Natural killer cell (primary cell): Measurements from ENCODE around the gene ARL3. TPM values are rescaled to one million over a fixed set of nuclear protein-coding genes. Genes with fewer than 3 reads are reported as not detected.

Experiments
- ATAC-seq, 3 donors: fragments of 150-1000 bp in 2 of 3; fragments of 200-7000 bp in 1 of 3; cut with Tn5 transposase; 1 replicate in 1 of 3; 2 replicates in 2 of 3; pipeline ENCODE4 v1.10.0; 2021; ENCODE audit warnings: mild to moderate bottlenecking in 2 of 3, moderate library complexity in 2 of 3
- DNase-seq, 2 donors: peaks; one replicate each; pipeline versions ENCODE4 v3.0.0 to v3.0.0-alpha.2; 2013 to 2021; ENCODE audit warnings: mixed read lengths in 1 of 2
- H3K27ac ChIP-seq: one replicate; pipeline ENCODE4 v1.5.1; 2013; ENCODE audit warnings: mild to moderate bottlenecking, low read length
- H3K27me3 ChIP-seq: one replicate; pipeline ENCODE4 v1.6.1; 2013; ENCODE audit warnings: low read length; ENCODE audit not compliant: control insufficient read depth, insufficient read depth
- H3K36me3 ChIP-seq: one replicate; pipeline ENCODE4 v1.6.1; 2013; ENCODE audit warnings: low read length; ENCODE audit not compliant: control insufficient read depth, insufficient read depth
- H3K4me1 ChIP-seq: one replicate; pipeline ENCODE4 v1.6.1; 2013; ENCODE audit warnings: low read length; ENCODE audit not compliant: control insufficient read depth, insufficient read depth
- H3K4me3 ChIP-seq: one replicate; pipeline ENCODE4 v1.5.1; 2013; ENCODE audit warnings: low read length
- H3K9me3 ChIP-seq: one replicate; pipeline ENCODE4 v1.6.1; 2013; ENCODE audit warnings: low read length; ENCODE audit not compliant: control insufficient read depth, insufficient read depth
- H3K27ac Mint-ChIP-seq, 2 donors: one replicate each; pipeline ENCODE4 v1.8.0; 2022; ENCODE audit warnings: mild to moderate bottlenecking in 2 of 2, mixed read lengths in 2 of 2, moderate library complexity in 1 of 2
- H3K27me3 Mint-ChIP-seq, 2 donors: one replicate each; pipeline ENCODE4 v1.8.0; 2022; ENCODE audit warnings: low read depth in 2 of 2, mixed read lengths in 2 of 2
- H3K36me3 Mint-ChIP-seq: one replicate; pipeline ENCODE4 v1.8.0; 2022; ENCODE audit warnings: mixed read lengths
- H3K4me1 Mint-ChIP-seq, 2 donors: one replicate each; pipeline ENCODE4 v1.8.0; 2022; ENCODE audit warnings: mixed read lengths in 2 of 2
- H3K4me3 Mint-ChIP-seq: one replicate; pipeline ENCODE4 v1.8.0; 2022; ENCODE audit warnings: mild to moderate bottlenecking, moderate library complexity, mixed read lengths
- H3K9me3 Mint-ChIP-seq, 2 donors: one replicate each; pipeline ENCODE4 v1.8.0; 2022; ENCODE audit warnings: mixed read lengths in 2 of 2
- WGBS: methylation state at CpG from one replicate; pipeline ENCODE4 v1.1.7; 2013; ENCODE audit warnings: missing lambda C conversion rate; ENCODE audit not compliant: insufficient coverage; 5-methylcytosine and 5-hydroxymethylcytosine counted together
- intact Hi-C: fragments of 100-400 bp; cut with micrococcal nuclease; formaldehyde crosslinking; loops from one replicate; pipeline ENCODE4 v1.14.2; 2022
- total RNA-seq, 4 donors: library from RNA; stranded (reverse); fragments of 120-200 nt in 1 of 4; gene quantifications; one replicate each; pipeline versions ENCODE4 v1.2.3 to v1.2.4, GENCODE V29; 2013 to 2022
- TF ChIP-seq, protein P1 (sequence below): fragments of 200-600 bp; IDR thresholded peaks from one replicate; pipeline ENCODE4 v1.8.0; 2022; ENCODE audit warnings: antibody characterized with exemption

ARL3 gene
- total RNA-seq, 3 donors from 2014 or later (not counting 1 experiment from before 2014, with no cell fraction given), result 1.4 to 1.7 (median 1.5) TPM

DNA sequence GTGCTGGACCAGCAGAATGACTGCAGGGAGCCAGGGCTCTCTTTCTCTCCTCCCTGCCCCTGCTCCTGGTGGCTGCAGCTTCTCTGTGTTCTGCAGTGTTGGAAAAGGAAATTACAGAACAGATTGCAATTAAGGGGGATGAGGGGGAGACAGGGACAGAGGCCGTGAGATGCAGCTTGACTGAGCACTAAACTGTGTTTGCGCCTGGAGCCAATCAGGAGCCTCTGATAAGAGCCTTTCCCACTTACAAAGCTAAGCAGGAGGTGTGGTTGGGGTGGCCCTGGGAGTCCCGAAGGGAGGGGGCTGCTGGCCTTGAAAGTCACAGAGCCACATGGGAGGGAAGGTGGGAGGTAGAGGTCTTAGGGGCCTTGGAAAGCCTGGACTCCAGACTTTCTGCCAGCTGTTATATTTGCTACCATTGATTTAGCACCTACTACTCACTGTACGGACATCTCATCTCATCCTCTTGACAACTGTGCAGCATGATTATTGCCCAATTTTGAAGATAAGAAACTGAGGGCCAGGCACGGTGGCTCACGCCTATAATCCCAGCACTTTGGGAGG, 43.2 kb downstream of the ARL3 start:
- intact Hi-C loops, result no loop called here
- DNase-seq (no peak), ATAC-seq (no peak)
- TF ChIP-seq, protein P1, sequence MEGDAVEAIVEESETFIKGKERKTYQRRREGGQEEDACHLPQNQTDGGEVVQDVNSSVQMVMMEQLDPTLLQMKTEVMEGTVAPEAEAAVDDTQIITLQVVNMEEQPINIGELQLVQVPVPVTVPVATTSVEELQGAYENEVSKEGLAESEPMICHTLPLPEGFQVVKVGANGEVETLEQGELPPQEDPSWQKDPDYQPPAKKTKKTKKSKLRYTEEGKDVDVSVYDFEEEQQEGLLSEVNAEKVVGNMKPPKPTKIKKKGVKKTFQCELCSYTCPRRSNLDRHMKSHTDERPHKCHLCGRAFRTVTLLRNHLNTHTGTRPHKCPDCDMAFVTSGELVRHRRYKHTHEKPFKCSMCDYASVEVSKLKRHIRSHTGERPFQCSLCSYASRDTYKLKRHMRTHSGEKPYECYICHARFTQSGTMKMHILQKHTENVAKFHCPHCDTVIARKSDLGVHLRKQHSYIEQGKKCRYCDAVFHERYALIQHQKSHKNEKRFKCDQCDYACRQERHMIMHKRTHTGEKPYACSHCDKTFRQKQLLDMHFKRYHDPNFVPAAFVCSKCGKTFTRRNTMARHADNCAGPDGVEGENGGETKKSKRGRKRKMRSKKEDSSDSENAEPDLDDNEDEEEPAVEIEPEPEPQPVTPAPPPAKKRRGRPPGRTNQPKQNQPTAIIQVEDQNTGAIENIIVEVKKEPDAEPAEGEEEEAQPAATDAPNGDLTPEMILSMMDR, result no peak
- H3K9me3 Mint-ChIP-seq, result no peaks in the 10 kb centered on the region
- no peaks in the 10 kb centered on the region for H3K27me3 Mint-ChIP-seq
- H3K27ac ChIP-seq, result no peak overlapping the region
- H3K36me3 ChIP-seq, result no peaks in the 10 kb centered on the region
- WGBS, result 94% methylated on average over 6 of the region's 6 CpGs
- H3K27me3 ChIP-seq, result no peaks in the 10 kb centered on the region
- H3K27ac Mint-ChIP-seq, result no peak overlapping the region
- no peaks in the 10 kb centered on the region for H3K36me3 Mint-ChIP-seq
- H3K9me3 ChIP-seq, result no peaks in the 10 kb centered on the region
- H3K4me3 ChIP-seq, result no peak overlapping the region
- H3K4me3 Mint-ChIP-seq, result no peak overlapping the region
- peaks cover 26 to 39% of the 10 kb centered on the region in 2 donors for H3K4me1 Mint-ChIP-seq
- H3K4me1 ChIP-seq, result peaks cover 37% of the 10 kb centered on the region

DNA sequence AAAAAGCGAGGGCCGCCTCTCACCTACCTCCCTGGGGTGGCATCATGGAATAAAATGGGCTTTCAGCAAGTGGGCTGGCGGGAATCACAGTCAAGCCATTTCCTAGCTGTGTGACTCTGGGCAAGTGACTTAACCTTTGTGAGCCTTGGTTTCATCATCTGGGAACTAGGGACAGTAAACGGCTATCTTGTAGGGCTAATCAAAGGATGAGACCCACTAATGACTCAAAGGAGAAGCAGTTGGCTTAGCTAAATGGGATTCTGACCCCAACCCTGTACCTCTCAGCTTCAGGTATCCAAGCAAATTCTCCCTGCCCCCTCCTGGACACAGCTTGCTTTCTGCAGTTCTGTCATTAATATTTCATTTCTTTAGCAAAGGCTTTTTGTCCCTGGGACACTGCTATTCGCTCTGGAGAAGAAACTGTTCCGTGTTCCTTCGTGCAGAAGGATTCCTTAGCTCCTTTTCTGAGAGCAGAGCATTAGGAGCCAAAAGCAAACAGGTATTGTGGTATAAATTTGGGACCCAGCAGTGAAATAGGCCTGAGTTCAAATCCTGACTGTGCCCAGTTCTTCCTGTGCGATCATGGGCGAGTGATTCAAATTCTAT, 44.0 kb downstream of the ARL3 start:
- H3K9me3 ChIP-seq, result no peaks in the 10 kb centered on the region
- H3K4me1 Mint-ChIP-seq, result peaks cover 18 to 31% of the 10 kb centered on the region in 2 donors
- H3K27me3 Mint-ChIP-seq, result no peaks in the 10 kb centered on the region
- peak overlapping the region in 1 of 2 donors; percentile 64 for H3K27ac Mint-ChIP-seq
- 91% methylated on average over 9 of the region's 9 CpGs for WGBS
- ATAC-seq (no peak), DNase-seq (no peak)
- intact Hi-C loops, result no loop called here
- H3K4me3 ChIP-seq, result no peak overlapping the region
- no peaks in the 10 kb centered on the region for H3K9me3 Mint-ChIP-seq
- no peak overlapping the region for H3K27ac ChIP-seq
- TF ChIP-seq, protein P1, result peak; percentile 1
- H3K4me3 Mint-ChIP-seq, result no peak overlapping the region
- H3K36me3 Mint-ChIP-seq, result no peaks in the 10 kb centered on the region
- no peaks in the 10 kb centered on the region for H3K27me3 ChIP-seq
- peaks cover 29% of the 10 kb centered on the region for H3K4me1 ChIP-seq
- H3K36me3 ChIP-seq, result no peaks in the 10 kb centered on the region

DNA sequence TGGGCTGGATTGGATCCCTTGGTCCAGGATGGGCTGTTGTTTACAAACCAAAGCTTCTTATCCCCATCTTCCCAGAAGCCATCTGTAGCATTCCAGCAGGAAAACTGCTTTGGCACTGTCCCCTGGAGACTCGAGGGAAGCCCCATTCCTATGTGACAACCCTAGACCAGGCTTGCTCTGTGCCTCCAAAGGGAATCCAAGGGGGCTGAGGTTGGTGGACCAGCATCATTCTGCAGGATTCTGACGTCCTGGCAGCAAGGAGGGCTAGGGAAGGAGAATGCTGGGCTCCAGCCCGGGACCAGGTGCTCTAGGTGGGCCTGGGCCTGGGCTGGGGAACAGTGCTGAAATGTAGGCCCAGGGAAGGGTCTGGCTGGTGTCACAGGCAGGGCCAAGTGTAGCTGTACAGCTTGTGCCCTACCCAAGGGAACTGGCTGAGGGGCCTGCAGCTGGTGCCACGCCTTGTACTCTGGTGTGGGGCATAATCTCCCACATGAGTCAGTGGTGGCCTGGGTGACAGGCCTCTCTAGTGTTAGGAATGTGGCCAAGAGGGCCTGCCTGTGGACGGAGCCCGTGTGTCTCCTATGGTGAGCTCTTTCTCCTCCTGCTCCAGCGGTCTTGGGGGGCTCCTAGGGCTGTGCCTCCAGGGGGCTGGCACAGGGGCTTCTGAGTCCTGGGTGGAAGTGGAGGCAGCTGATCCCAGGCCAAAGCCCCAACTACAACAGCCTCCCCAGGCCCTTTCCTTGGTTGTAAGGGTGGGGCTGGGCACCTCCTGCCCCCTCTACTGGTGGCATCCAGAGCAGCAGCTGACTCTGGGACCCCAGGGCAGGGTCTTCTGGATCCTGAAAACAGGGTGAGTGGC, 44.8 kb downstream of the ARL3 start:
- Mint-ChIP-seq H3K4me1 (peaks cover 11 to 24% of the 10 kb centered on the region in 2 donors), H3K9me3 (no peaks in the 10 kb centered on the region), H3K36me3 (no peaks in the 10 kb centered on the region), H3K4me3 (no peak overlapping the region), H3K27ac (peak overlapping the region in 1 of 2 donors; percentile 64), H3K27me3 (no peaks in the 10 kb centered on the region)
- no peaks in the 10 kb centered on the region for H3K36me3 ChIP-seq
- no peak overlapping the region for H3K4me3 ChIP-seq
- intact Hi-C loops, result no loop called here
- H3K9me3 ChIP-seq, result no peaks in the 10 kb centered on the region
- no peak overlapping the region for H3K27ac ChIP-seq
- WGBS, result 86% methylated on average over 6 of the region's 7 CpGs
- H3K4me1 ChIP-seq, result peaks cover 21% of the 10 kb centered on the region
- TF ChIP-seq, protein P1, result peak; percentile 45
- DNase-seq, result peak in 1 of 2 donors; percentile 43
- ATAC-seq, result peak in 1 of 3 donors; percentile 33
- H3K27me3 ChIP-seq, result no peaks in the 10 kb centered on the region
